Mucosa of descending colon (tissue), 3 donors: Measurements from ENCODE around the gene CYP46A1. TPM values are rescaled to one million over a fixed set of nuclear protein-coding genes. Genes with fewer than 3 reads are reported as not detected.
"Not testable (repeated sequence)": the region's sequence is repeated elsewhere in the genome, so short reads cannot be mapped to it uniquely, and the experiment has no call there.

ENCODE experiments used
- ATAC-seq: fragments of 200-7000 bp; cut with Tn5 transposase; one replicate; pipeline ENCODE4 v1.9.1; 2020; ENCODE audit warnings: mild to moderate bottlenecking, moderate library complexity
- DNase-seq, 3 donors: peaks; one replicate each; pipeline ENCODE4 v3.0.0-alpha.2; 2020
- H3K36me3 ChIP-seq: fragments of 200-600 bp; one replicate; pipeline ENCODE4 v1.8.0; 2021; ENCODE audit warnings: low read depth, mild to moderate bottlenecking
- H3K4me1 ChIP-seq: fragments of 200-600 bp; one replicate; pipeline ENCODE4 v1.8.0; 2021; ENCODE audit warnings: low read depth, mild to moderate bottlenecking
- H3K4me3 ChIP-seq: fragments of 200-600 bp; one replicate; pipeline ENCODE4 v1.8.0; 2021; ENCODE audit warnings: mild to moderate bottlenecking
- H3K9me3 ChIP-seq: fragments of 200-600 bp; one replicate; pipeline ENCODE4 v1.8.0; 2021; ENCODE audit warnings: mild to moderate bottlenecking
- intact Hi-C, 2 donors: fragments of 100-400 bp; cut with DNase I in 1 of 2; cut with micrococcal nuclease in 1 of 2; formaldehyde crosslinking; loops; one replicate each; pipeline versions ENCODE4 v1.11.0 to v1.11.1; 2022; cut with DNase I, micrococcal nuclease
- total RNA-seq, 3 donors: library from RNA; stranded (reverse); fragmentation: NEBNext Ultra II Directional in 2 of 3; extraction: Animal tissue kit (Norgen Biotek cat#: 25700) in 2 of 3; gene quantifications; one replicate each; pipeline versions ENCODE4 v1.2.1 to v1.2.4, GENCODE V29; 2021 to 2023
- TF ChIP-seq, protein P1 (sequence below): fragments of 200-600 bp; IDR thresholded peaks from one replicate; pipeline ENCODE4 v1.8.0; 2022; ENCODE audit warnings: antibody characterized with exemption, mild to moderate bottlenecking
- donor health status: DM: no; HTN: no; CAD: no; lungs with moderate emphysema.
- donor health status: DM: no; HTN: no; CAD: no.
- donor health status: DM: no; HTN: yes; CAD: no.

The CYP46A1 gene
- total RNA-seq, 3 donors from 2014 or later, result 0.14 to 1.0 (median 0.22) TPM

DNA sequence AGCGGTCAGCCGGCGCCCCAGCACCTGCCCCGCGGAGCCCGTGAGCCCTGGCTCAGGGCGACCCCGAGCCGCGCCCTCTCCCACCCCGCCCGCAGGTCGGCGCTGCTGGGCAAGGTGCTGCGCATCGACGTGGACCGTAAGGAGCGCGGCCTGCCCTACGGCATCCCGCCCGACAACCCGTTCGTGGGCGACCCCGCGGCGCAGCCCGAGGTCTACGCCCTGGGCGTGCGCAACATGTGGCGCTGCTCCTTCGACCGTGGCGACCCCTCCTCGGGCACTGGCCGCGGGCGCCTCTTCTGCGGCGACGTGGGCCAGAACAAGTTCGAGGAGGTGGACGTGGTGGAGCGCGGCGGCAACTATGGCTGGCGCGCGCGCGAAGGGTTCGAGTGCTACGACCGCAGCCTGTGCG, 24.8 kb upstream of the CYP46A1 start:
- peak; percentile 58 for ATAC-seq
- intact Hi-C loops, result no loop called here
- H3K4me3 ChIP-seq, result no peak overlapping the region
- H3K36me3 ChIP-seq, result no peaks in the 10 kb centered on the region
- H3K9me3 ChIP-seq, result no peaks in the 10 kb centered on the region
- H3K4me1 ChIP-seq, result no peaks in the 10 kb centered on the region
- DNase-seq, result no peak
- TF ChIP-seq, protein P1, sequence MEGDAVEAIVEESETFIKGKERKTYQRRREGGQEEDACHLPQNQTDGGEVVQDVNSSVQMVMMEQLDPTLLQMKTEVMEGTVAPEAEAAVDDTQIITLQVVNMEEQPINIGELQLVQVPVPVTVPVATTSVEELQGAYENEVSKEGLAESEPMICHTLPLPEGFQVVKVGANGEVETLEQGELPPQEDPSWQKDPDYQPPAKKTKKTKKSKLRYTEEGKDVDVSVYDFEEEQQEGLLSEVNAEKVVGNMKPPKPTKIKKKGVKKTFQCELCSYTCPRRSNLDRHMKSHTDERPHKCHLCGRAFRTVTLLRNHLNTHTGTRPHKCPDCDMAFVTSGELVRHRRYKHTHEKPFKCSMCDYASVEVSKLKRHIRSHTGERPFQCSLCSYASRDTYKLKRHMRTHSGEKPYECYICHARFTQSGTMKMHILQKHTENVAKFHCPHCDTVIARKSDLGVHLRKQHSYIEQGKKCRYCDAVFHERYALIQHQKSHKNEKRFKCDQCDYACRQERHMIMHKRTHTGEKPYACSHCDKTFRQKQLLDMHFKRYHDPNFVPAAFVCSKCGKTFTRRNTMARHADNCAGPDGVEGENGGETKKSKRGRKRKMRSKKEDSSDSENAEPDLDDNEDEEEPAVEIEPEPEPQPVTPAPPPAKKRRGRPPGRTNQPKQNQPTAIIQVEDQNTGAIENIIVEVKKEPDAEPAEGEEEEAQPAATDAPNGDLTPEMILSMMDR, result no peak

DNA sequence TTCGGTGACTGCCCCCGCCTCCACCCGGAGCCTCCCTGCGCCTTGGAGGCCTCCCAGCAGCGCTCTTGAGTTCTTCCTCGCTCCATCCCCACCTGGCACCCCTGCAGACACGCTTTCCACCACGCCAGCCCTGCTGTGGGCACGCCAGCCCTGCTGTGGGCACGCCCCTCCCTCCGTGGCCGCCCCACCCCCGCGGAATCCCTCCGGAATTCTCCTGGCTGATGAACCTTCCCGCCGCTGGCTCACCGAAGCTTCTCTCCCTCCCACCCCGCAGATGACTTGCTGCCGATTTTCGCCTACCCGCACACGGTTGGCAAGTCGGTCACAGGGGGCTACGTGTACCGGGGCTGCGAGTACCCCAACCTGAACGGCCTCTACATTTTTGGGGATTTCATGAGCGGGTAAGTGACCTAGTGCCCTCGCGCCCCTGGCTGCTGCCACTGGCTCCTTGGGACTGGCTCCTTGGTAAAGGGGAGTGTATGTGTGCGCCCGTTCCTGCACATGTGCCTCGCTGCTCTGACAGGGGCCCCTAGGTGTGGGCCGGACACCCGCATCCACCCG, 24.0 kb upstream of the CYP46A1 start:
- DNase-seq, result no peak
- no peaks in the 10 kb centered on the region for H3K36me3 ChIP-seq
- TF ChIP-seq, protein P1, result no peak
- no peak for ATAC-seq
- H3K9me3 ChIP-seq, result no peaks in the 10 kb centered on the region
- H3K4me1 ChIP-seq, result no peaks in the 10 kb centered on the region
- intact Hi-C loops, result no loop called here
- H3K4me3 ChIP-seq, result no peak overlapping the region

DNA sequence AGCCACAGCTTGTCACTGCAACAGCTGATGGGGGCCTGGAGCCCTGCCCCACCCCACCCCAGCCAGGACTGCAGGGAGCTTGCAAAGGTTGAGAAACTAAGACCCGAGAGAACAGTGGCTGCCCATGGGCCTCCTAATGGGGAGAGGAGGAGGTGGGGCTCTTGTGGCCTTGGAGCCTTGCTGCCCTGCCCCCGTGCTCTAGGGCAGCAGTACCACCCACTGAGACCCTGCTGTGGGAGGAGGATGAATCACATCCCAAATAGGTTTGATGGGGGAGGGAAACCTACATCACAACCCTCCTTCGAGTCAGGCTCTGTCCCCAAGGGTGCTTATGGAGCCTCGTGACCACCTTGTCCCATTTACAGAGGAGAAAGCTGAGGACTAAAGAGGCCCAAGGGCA, 23.3 kb upstream of the CYP46A1 start:
- Histone ChIP-seq H3K4me3 (no peak overlapping the region), H3K9me3 (no peaks in the 10 kb centered on the region), H3K4me1 (no peaks in the 10 kb centered on the region), H3K36me3 (no peaks in the 10 kb centered on the region)
- TF ChIP-seq, protein P1, result no peak
- no peak for DNase-seq
- intact Hi-C loops, result no loop called here
- no peak for ATAC-seq

DNA sequence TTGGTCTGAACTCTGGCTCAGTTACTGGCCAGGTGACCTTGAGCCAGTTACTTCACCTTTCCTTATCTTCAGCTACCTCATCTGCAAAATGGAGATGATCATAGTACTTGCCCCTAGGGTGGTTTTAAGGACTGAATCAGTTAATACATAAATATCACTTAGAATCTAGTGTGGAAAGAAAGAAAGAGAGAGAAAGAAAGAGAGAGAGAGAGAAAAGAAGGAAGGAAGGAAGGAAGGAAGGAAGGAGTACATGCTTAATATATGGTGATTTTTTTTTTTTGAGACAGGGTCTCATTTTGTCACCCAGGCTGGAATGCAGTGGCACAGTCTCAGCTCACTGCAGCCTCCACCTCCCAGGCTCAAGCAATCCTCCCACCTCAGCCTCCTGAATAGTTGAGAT, 22.9 kb upstream of the CYP46A1 start:
- not testable (repeated sequence) for H3K4me1 ChIP-seq, ATAC-seq

DNA sequence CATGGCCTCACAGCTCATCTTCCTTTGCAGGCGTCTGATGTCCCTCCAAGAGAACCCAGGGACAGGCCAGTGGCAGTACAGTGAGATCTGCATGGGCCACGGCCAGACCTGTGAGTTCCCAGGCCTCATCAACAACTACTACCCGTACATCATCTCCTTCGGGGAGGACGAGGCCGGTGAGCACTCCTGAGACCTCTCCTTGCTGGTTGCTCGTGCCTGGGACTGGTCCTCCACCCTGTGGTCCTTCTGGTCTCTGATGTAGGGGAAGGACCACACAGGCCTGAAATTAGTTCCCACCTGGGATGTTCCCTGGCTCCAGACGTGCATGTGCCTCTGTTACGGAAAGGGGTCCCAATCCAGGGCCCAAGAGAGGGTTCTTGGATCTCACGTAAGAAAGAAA, 21.3 kb upstream of the CYP46A1 start:
- no peak overlapping the region for H3K4me3 ChIP-seq
- H3K36me3 ChIP-seq, result no peaks in the 10 kb centered on the region
- no peaks in the 10 kb centered on the region for H3K9me3 ChIP-seq
- TF ChIP-seq, protein P1, result no peak
- H3K4me1 ChIP-seq, result no peaks in the 10 kb centered on the region
- no peak for ATAC-seq
- DNase-seq, result no peak
- intact Hi-C loops, result no loop called here

More for the DNA sequence above, 22.9 kb upstream of the CYP46A1 start:
- H3K36me3 ChIP-seq, H3K9me3 ChIP-seq, DNase-seq, H3K4me3 ChIP-seq, intact Hi-C loops: not testable (repeated sequence)

DNA sequence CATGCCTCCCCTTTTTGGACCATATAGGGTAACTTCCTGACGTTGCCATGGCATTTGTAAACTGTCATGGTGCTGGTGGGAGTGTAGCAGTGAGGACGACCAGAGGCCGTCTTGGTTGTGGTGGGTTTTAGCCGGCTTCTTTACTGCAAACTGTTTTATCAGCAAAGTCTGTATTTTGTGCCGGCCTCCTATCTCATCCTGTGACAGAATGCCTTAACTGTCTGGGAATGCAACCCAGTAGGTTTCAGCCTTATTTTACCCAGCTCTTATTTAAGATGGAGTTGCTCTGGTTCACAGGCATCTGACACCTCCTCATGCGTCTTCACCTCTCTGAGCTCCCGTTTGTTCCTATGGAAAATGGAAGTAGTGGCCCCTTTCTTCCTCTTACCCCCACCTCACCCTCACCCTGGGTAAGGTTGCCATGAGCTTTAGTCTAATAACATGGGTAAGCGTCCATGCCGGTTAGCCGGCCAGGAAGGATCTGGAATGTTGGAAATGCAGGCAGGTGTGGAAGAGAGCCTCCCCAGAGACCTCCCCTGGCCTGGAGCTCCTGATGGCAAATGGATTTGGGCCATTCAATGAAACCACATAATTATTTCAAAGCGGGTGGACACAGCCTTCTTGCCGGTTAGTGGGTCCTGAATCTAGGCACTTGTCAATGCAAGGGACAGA, 20.6 kb upstream of the CYP46A1 start:
- Histone ChIP-seq H3K4me3 (no peak overlapping the region), H3K4me1 (no peaks in the 10 kb centered on the region), H3K36me3 (no peaks in the 10 kb centered on the region), H3K9me3 (no peaks in the 10 kb centered on the region)
- intact Hi-C loops, result no loop called here
- ATAC-seq, result no peak
- DNase-seq, result no peak
- TF ChIP-seq, protein P1, result no peak
